NCI-H2107 (cell line): ENCODE measurements around the gene PDXP.

ENCODE experiments used
- DNase-seq: peaks from one replicate; lab custom pipeline; 2025; lab: John Stamatoyannopoulos, UW

The PDXP gene

DNA sequence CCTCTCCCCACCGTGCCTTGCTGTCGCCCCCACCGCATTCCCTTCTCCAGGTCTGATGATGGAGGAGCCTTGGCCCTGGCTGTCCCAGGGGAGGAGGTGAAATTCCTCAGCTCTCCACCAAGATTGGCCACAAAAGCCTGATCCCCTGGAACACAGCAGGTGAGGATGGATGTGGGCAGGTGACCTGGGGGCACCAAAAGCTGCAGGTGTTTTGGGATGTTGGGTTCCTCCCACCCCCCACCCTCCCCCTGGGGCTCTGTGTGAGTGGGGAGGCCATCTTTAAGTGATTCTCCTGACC is 39.0 kb downstream of the PDXP start:
- DNase-seq, result no peak

DNA sequence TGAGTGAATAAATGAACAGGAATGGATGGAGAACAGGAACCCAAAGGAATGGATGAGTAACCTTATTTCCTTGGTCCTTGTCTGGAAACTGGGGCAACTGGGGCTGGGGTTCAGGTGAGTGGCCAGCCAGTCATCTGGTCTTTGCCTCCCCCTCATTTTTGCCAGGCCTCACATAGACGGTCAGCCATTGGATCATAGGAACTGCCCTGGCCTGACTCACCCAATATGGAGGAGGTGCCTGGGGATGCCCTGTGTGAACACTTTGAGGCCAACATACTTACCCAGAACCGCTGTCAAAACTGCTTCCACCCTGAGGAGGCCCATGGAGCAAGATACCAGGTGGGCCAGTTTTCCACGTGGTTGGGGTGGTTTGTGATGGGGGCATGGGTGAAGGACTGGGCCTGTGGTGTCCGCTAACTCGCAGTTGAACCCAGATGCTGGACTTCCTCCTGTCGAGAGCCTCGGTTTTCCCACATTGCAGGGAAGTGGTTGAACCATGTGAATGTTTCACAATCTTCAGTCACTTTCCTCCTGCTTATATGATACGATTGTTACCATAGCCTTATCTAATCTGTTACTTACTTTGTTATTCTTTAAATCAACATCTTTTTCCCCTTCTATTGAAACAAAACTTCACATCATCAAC is 42.7 kb downstream of the PDXP start:
- no peak for DNase-seq

DNA sequence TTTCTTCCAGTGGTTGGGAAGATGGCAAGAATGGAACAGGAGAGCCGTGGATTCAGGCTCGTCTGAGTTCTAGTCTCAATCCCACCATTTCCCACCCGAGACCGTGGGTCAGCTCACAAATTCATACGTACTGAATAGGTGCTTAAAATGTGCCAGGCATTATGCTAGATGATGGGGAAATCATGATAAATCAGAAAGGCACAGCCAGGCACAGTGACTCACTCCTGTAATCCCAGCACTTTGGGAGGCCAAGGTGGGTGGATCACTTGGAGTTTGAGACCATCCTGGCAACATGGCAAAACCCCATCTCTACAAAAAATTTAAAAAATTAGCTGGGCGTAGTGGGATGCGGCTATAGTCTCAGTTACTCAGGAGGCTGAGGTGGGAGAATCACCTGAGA is 45.4 kb downstream of the PDXP start:
- no peak for DNase-seq

DNA sequence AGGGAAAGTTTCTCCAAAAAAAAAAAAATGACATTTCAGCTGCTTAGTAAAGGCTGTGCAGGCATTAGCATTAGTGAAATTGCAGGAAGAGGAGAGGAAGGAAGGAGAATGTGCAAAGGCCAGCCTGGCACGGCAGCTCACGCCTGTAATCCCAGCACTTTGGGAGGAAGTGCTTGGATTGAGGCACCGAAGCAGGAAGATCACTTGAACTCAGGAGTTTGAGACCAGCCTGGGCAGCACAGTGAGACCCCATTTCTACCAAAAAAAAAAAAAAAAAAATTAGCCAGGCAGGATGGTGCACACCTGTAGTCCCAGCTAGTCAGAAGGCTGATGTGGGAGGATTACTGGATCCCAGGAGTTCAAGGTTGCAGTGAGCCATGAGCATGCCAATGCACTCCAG is 46.1 kb downstream of the PDXP start:
- no peak for DNase-seq

DNA sequence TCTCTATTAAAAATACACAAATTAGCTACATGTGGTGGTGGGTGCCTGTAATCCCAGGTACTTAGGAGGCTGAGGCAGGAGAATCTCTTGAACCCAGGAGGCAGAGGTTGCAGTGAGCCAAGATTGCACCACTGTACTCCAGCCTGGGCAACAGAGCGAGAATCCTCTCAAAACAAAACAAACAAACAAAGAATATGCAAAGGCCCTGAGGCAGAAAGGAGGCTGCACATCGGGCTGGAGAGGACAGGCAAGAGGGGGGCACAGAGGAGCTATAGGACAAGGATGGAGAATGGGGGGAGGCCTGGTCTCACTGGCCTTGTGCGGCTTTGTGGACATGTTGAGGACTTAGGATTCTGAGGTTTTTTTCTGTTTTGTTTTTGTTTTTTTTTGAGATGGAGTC is 46.7 kb downstream of the PDXP start:
- DNase-seq, result no peak

DNA sequence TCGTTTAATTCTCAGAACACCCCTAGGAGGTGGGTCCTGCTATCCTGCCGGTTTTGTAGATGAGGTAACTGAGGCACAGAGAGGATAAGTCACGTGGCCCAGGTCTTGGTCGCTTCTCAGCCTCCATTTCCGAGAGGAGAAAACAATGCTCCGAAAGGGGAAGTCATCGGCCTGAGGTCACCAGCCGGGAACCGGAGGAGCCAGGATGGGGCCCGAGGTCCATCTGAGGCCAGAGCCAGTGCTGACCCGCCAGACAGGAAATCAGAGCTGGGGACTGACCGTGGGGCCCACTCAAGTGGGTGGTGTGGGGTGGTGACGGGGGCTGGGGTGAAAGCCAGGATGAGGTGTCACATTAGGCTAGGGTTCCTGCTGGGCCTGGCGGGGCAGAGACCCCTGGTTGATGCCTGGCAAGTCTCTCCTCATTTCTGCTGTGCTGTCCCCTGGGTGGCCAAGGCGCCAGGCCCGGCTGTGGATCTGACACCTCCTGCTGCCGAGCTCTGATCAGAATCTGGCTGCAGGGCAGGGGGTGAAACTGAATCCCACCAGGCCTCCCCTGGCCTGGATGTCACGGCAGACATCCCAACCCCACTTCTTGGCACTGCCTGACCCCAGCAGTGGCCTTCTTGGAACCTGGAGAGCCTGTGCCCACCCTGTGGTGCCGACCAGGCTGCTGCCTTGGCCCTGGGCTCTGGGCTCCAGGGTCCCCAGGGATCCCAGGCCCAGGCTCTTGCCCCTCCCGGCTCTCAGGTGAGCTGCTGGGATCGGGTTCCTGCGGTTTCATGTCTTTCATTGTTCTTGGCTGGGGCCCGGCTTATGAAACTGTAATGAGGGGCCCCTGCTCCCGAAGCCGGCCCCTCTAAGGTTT is 50.3 kb downstream of the PDXP start:
- peak; percentile 74 for DNase-seq

DNA sequence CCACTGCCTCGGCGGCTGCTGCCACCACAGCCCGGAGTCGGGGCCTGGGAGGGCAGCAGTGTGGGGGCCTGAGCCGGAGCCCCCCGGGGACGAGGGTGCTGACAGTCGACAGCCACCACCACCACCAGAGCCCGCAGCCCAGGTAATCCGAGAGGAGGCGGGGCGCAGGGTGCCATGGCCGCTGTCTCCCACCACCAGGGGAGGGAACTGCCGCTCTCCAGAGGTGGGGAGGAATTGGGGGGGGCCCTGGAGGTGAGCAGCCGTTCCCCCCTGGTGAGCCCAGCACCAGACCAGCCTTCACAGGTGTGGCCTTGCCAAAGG is 50.9 kb downstream of the PDXP start:
- peak; percentile 74 for DNase-seq

DNA sequence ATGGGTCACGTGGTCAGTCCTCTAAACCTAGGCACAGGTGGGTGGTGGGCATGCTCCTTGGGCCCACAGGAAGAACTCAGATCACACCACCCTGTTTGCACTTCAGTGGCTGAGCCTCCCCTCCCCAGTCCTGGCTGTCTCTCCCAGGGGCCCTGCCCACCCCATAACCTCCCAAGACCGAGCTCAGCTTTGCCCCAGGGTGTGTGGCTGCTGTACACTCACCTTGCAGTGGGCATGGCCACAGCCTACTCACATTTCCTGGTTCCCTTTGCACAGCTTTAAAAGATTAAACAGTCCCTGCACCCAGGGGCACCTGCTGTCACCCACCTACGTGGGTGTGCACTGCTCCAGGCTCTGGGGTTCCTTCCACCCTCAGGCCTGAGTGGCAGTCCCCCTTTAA is 52.2 kb downstream of the PDXP start:
- DNase-seq, result no peak

DNA sequence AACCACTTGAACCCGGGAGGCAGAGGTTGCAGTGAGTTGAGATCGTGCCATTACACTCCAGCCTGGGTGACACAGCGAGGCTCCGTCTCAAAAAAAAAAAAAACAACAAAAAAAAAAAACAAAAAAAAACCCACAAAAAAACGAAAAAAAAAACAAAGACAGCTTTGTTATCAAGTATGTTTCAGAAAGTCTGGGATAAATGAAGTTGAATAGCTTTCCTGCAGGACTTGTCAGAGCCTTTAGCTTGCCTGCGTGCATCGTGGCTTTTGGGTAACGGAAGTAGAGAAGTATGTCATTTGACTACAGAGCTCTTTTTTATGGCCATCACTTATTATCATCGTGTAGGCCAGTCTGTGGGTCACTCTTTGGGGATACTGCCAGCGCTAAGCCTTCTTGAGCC is 53.0 kb downstream of the PDXP start:
- no peak for DNase-seq

DNA sequence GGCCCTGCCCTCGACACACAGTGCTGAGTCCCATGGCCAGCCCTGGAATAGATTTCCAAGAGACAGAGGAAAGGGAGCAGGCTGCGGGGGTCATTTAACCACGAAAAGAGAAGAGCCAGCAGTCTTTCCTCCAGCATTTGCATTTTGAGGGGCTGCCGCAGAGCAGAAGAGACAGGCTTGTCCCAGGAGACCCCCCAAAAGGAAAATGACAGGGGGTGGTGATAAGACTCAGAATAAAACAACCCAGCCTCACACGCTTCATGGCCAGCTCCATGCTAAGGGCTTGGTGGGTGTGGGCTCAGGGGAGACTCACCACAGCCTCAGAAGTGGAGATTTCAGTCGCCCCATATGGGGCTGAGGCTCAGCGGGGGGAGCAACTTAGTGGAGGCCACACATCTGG is 55.2 kb downstream of the PDXP start:
- DNase-seq, result no peak

DNA sequence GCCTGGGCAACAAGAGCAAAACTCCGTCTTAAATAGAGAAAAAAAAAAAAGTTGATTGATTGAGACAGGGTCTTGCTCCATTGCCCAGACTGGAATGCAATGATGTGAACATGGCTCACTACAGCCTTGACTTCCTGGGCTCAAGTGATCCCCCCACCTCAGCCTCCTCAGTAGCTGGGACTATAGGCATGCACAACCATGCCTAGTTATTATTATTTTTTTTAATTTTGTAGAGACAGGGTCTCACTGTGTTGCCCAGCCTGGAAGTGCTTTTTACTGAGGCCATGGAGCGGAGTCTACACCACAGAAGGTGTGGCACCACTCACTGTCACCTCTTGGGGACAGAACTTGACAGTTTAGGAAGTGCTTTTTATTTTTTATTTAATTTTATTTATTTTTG is 56.1 kb downstream of the PDXP start:
- no peak for DNase-seq

DNA sequence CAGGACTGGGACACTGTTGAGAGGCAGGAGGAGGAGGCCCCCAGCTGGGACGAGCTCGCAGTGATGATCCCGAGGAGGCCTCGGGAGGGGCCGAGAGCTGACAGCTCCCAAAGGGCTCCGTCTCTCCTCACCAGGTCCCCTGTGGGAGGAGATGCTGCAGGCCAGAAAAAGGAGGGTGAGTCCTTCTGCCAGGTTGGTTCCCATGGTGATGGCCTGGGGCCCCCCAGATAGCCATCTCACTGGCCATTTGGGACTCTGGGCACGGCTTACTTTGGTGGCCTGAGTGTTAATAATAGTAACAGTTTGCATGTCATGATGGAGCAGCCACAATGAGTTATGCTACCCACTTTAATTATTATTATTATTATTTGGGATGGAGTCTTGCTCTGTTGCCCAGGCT is 57.2 kb downstream of the PDXP start:
- no peak for DNase-seq
